H1 (cell line): ENCODE data around the gene BTRC. TPM values are rescaled to one million over a fixed set of nuclear protein-coding genes. Genes with fewer than 3 reads are reported as not detected.

Source experiments
- CTCF ChIA-PET: fragments of 300-600 bp; sonication (Branson Sonifier 250); formaldehyde crosslinking; loops from one replicate; lab custom pipeline; 2021; ENCODE audit not compliant: partially characterized antibody; lab: Charles Lee
- POLR2A ChIA-PET: fragments of 300-600 bp; sonication (Branson Sonifier 250); formaldehyde crosslinking; loops from one replicate; lab custom pipeline; 2021; ENCODE audit warnings: inconsistent platforms; ENCODE audit not compliant: partially characterized antibody; lab: Charles Lee
- DNase-seq, 2 experiments: peaks; one replicate each; pipeline versions ENCODE4 v3.0.0 to v3.0.0-alpha.2; 2010 to 2022; ENCODE audit warnings: low spot score in 2 of 2, low read depth in 1 of 2, mixed read lengths in 1 of 2
- FAIRE-seq: peaks from 2 replicates; lab custom pipeline; 2011; peaks lifted over from hg19 to GRCh38; lab: Jason Lieb, UNC
- H2AFZ ChIP-seq: 2 replicates; pipeline ENCODE4 v1.8.1; 2012; ENCODE audit warnings: low read length, inconsistent platforms
- H2AK5ac ChIP-seq: 2 replicates; pipeline ENCODE4 v1.6.1; 2013; ENCODE audit warnings: low read depth, low read length
- H2BK120ac ChIP-seq: replicated peaks from 2 replicates; pipeline ENCODE3; 2013; ENCODE audit warnings: low read depth, low read length, inconsistent platforms
- H2BK12ac ChIP-seq: 2 replicates; pipeline ENCODE4 v1.6.1; 2013; ENCODE audit warnings: low read depth, low read length
- H2BK15ac ChIP-seq: 2 replicates; pipeline ENCODE4 v1.6.1; 2013; ENCODE audit warnings: low read length
- H2BK20ac ChIP-seq: 2 replicates; pipeline ENCODE4 v1.6.1; 2013; ENCODE audit warnings: low read length
- H2BK5ac ChIP-seq: 2 replicates; pipeline ENCODE4 v1.6.1; 2013; ENCODE audit warnings: low read depth, low read length
- H3K14ac ChIP-seq: 2 replicates; pipeline ENCODE4 v1.6.1; 2013; ENCODE audit warnings: inconsistent platforms; ENCODE audit not compliant: insufficient read length
- H3K18ac ChIP-seq: 2 replicates; pipeline ENCODE4 v1.6.1; 2013; ENCODE audit warnings: low read length; ENCODE audit errors: extremely low read depth
- H3K23ac ChIP-seq: 2 replicates; pipeline ENCODE4 v1.6.1; 2013; ENCODE audit warnings: inconsistent platforms; ENCODE audit not compliant: insufficient read length
- H3K23me2 ChIP-seq: 2 replicates; pipeline ENCODE4 v1.6.1; 2013; ENCODE audit warnings: low read depth, low read length
- H3K27ac ChIP-seq: 2 replicates; pipeline ENCODE4 v1.6.1; 2011; ENCODE audit warnings: low read depth, low read length, inconsistent platforms
- H3K27me3 ChIP-seq, 4 experiments: replicated peaks in 1 of 4; 1 replicate in 1 of 4; 2 replicates in 3 of 4; pipeline versions ENCODE4 v1.6.1 to v1.8.1; 2011 to 2013; ENCODE audit warnings: low read length in 3 of 4, mild to moderate bottlenecking in 3 of 4, inconsistent platforms in 2 of 4, mixed read lengths in 2 of 4, moderate library complexity in 1 of 4; ENCODE audit not compliant: control insufficient read depth in 3 of 4, insufficient read depth in 3 of 4; ENCODE audit errors: extremely low read depth in 1 of 4
- H3K36me3 ChIP-seq, 4 experiments: 2 replicates each; pipeline versions ENCODE4 v1.6.1 to v1.8.1; 2011 to 2013; ENCODE audit warnings: mild to moderate bottlenecking in 4 of 4, low read length in 3 of 4, moderate library complexity in 2 of 4, control low read depth in 1 of 4, inconsistent platforms in 1 of 4; ENCODE audit not compliant: insufficient read depth in 4 of 4, control insufficient read depth in 2 of 4
- H3K4ac ChIP-seq: replicated peaks from 2 replicates; pipeline ENCODE3; 2013; ENCODE audit warnings: low read length, low read depth, mixed read lengths, inconsistent platforms; ENCODE audit not compliant: insufficient read length
- H3K4me1 ChIP-seq, 4 experiments: replicated peaks in 1 of 4; 1 replicate in 1 of 4; 2 replicates in 3 of 4; pipeline versions ENCODE4 v1.6.1 to v1.8.1; 2011 to 2013; ENCODE audit warnings: low read length in 3 of 4, inconsistent platforms in 2 of 4, mixed read lengths in 1 of 4; ENCODE audit not compliant: insufficient read depth in 4 of 4, control insufficient read depth in 3 of 4
- H3K4me2 ChIP-seq, 2 experiments: 2 replicates each; pipeline versions ENCODE4 v1.6.1 to v1.8.1; 2011 to 2013; ENCODE audit warnings: low read depth in 2 of 2, low read length in 2 of 2, control low read depth in 1 of 2, inconsistent platforms in 1 of 2, mild to moderate bottlenecking in 1 of 2; ENCODE audit not compliant: insufficient read depth in 1 of 2
- H3K4me3 ChIP-seq, 4 experiments: fragments of 200-600, 300-600 bp in 1 of 4; sonication (generic), shearing (Covaris generic), sonication (Bioruptor Twin) in 1 of 4; 2 replicates each; pipeline versions ENCODE4 v1.5.1 to v1.8.1; 2011 to 2016; ENCODE audit warnings: low read length in 4 of 4, low read depth in 3 of 4, control low read depth in 2 of 4, inconsistent platforms in 2 of 4, mild to moderate bottlenecking in 2 of 4, mixed read lengths in 1 of 4, moderate library complexity in 1 of 4; ENCODE audit not compliant: insufficient read depth in 2 of 4; ENCODE audit errors: extremely low read depth in 1 of 4
- H3K56ac ChIP-seq: replicated peaks from 2 replicates; pipeline ENCODE3; 2013; ENCODE audit warnings: low read depth, mild to moderate bottlenecking, mixed read lengths, low read length, inconsistent platforms; ENCODE audit not compliant: insufficient read length
- H3K79me1 ChIP-seq: 2 replicates; pipeline ENCODE4 v1.6.1; 2013; ENCODE audit warnings: low read depth, low read length, control low read depth
- H3K79me2 ChIP-seq, 2 experiments: 2 replicates each; pipeline versions ENCODE4 v1.6.1 to v1.8.1; 2012 to 2013; ENCODE audit warnings: low read length in 2 of 2, mild to moderate bottlenecking in 2 of 2, inconsistent platforms in 1 of 2; ENCODE audit not compliant: insufficient read depth in 2 of 2, control insufficient read depth in 1 of 2
- H3K9ac ChIP-seq, 4 experiments: replicated peaks in 1 of 4; 1 replicate in 1 of 4; 2 replicates in 3 of 4; pipeline versions ENCODE4 v1.6.1 to v1.8.1; 2011 to 2013; ENCODE audit warnings: low read depth in 3 of 4, low read length in 3 of 4, control low read depth in 2 of 4, mild to moderate bottlenecking in 2 of 4, moderate library complexity in 2 of 4, inconsistent platforms in 1 of 4; ENCODE audit errors: extremely low read depth in 1 of 4
- H3K9me3 ChIP-seq, 2 experiments: 2 replicates each; pipeline versions ENCODE4 v1.6.1 to v1.8.1; 2012 to 2013; ENCODE audit warnings: mild to moderate bottlenecking in 2 of 2, moderate library complexity in 2 of 2, control low read depth in 1 of 2, inconsistent platforms in 1 of 2, low read depth in 1 of 2, low read length in 1 of 2, mixed read lengths in 1 of 2; ENCODE audit not compliant: insufficient read depth in 2 of 2
- H4K20me1 ChIP-seq, 2 experiments: replicated peaks in 1 of 2; 2 replicates each; pipeline versions ENCODE3 to v1.8.1; 2011 to 2013; ENCODE audit warnings: inconsistent platforms in 2 of 2, low read length in 2 of 2, mild to moderate bottlenecking in 1 of 2; ENCODE audit not compliant: insufficient read depth in 2 of 2, control insufficient read depth in 1 of 2
- H4K5ac ChIP-seq: 2 replicates; pipeline ENCODE4 v1.6.1; 2013; ENCODE audit warnings: low read length, low read depth, mixed read lengths, inconsistent platforms; ENCODE audit not compliant: insufficient read length
- H4K8ac ChIP-seq: 2 replicates; pipeline ENCODE4 v1.8.0; 2013; ENCODE audit warnings: mild to moderate bottlenecking, moderate library complexity, low read length, inconsistent platforms; ENCODE audit not compliant: insufficient read depth; ENCODE audit errors: extremely low read depth
- H4K91ac ChIP-seq: replicated peaks from 2 replicates; pipeline ENCODE3; 2013; ENCODE audit warnings: low read length, mixed read lengths, inconsistent platforms; ENCODE audit not compliant: insufficient read length
- BRCA1 ChIP-seq: IDR thresholded peaks from 2 replicates; pipeline ENCODE4 v1.6.1; 2012; ENCODE audit warnings: low read depth, low read length, improper control_type of control experiment
- CEBPB ChIP-seq: IDR thresholded peaks from 2 replicates; pipeline ENCODE4 v1.6.1; 2012; ENCODE audit warnings: low read depth, low read length
- CHD2 ChIP-seq: IDR thresholded peaks from 2 replicates; pipeline ENCODE4 v1.6.1; 2012; ENCODE audit warnings: low read length, improper control_type of control experiment
- CREB1 ChIP-seq: IDR thresholded peaks from 2 replicates; pipeline ENCODE4 v1.6.1; 2012; ENCODE audit warnings: inconsistent platforms
- EGR1 ChIP-seq: IDR thresholded peaks from 2 replicates; pipeline ENCODE4 v1.6.1; 2011; ENCODE audit warnings: low read depth, low read length, borderline replicate concordance
- GTF2F1 ChIP-seq: IDR thresholded peaks from 2 replicates; pipeline ENCODE4 v1.6.1; 2012; ENCODE audit warnings: low read depth, low read length, improper control_type of control experiment, borderline replicate concordance
- JUN ChIP-seq: IDR thresholded peaks from 2 replicates; pipeline ENCODE4 v1.6.1; 2011; ENCODE audit warnings: low read depth, mild to moderate bottlenecking, improper control_type of control experiment, low read length
- KDM4A ChIP-seq: IDR thresholded peaks from one replicate; pipeline ENCODE4 v1.7.1; 2012; ENCODE audit warnings: low read depth, mild to moderate bottlenecking, moderate library complexity, low read length, inconsistent platforms; ENCODE audit not compliant: severe bottlenecking
- POLR2A ChIP-seq, 2 experiments: IDR thresholded peaks; 1 replicate in 1 of 2; 2 replicates in 1 of 2; pipeline ENCODE4 v1.6.1; 2011; ENCODE audit warnings: low read depth in 2 of 2, low read length in 2 of 2, mild to moderate bottlenecking in 2 of 2; ENCODE audit errors: control extremely low read depth in 1 of 2
- RAD21 ChIP-seq, 2 experiments: IDR thresholded peaks in 1 of 2; conservative IDR thresholded peaks in 1 of 2; 2 replicates each; pipeline ENCODE4 v1.6.1; 2011; ENCODE audit warnings: low read depth in 2 of 2, low read length in 2 of 2, improper control_type of control experiment in 1 of 2, inconsistent platforms in 1 of 2, mild to moderate bottlenecking in 1 of 2, moderate library complexity in 1 of 2
- RBBP5 ChIP-seq: IDR thresholded peaks from 2 replicates; pipeline ENCODE4 v1.7.1; 2012; ENCODE audit warnings: low read depth, mild to moderate bottlenecking, inconsistent platforms, low read length, moderate library complexity, borderline replicate concordance
- RFX5 ChIP-seq: IDR thresholded peaks from 2 replicates; pipeline ENCODE4 v1.6.1; 2011; ENCODE audit warnings: low read depth, low read length, improper control_type of control experiment, borderline replicate concordance
- SIRT6 ChIP-seq: IDR thresholded peaks from one replicate; pipeline ENCODE4 v1.7.1; 2012; ENCODE audit warnings: low read length, inconsistent platforms
- SP1 ChIP-seq: IDR thresholded peaks from 2 replicates; pipeline ENCODE4 v1.6.1; 2011; ENCODE audit warnings: low read depth, low read length
- TAF7 ChIP-seq: optimal IDR thresholded peaks from 2 replicates; pipeline ENCODE3; 2011; ENCODE audit warnings: low read depth, mild to moderate bottlenecking, inconsistent platforms, low read length, moderate library complexity, borderline replicate concordance
- TEAD4 ChIP-seq: IDR thresholded peaks from 2 replicates; pipeline ENCODE4 v1.6.1; 2012; ENCODE audit warnings: low read depth, low read length, inconsistent platforms, mixed read lengths
- YY1 ChIP-seq: IDR thresholded peaks from 2 replicates; pipeline ENCODE4 v1.6.1; 2011; ENCODE audit warnings: low read depth, mild to moderate bottlenecking, low read length
- WGBS, 2 experiments: shearing (Covaris generic) in 1 of 2; methylation state at CpG; one replicate each; pipeline versions ENCODE4 v1.1.6 to v1.1.7; 2013 to 2015; ENCODE audit warnings: low lambda C conversion rate in 2 of 2, mixed read lengths in 2 of 2, inconsistent platforms in 1 of 2, low coverage in 1 of 2, missing lambda C conversion rate in 1 of 2; ENCODE audit not compliant: insufficient replicate concordance in 2 of 2, insufficient coverage in 1 of 2, insufficient read length in 1 of 2; ENCODE audit errors: extremely low coverage in 1 of 2, missing lambda C conversion rate in 1 of 2; 5-methylcytosine and 5-hydroxymethylcytosine counted together
- polyA plus RNA-seq, 7 experiments: library from polyadenylated mRNA; depleted of rRNA in 3 of 7; stranded (reverse) in 5 of 7; unstranded in 2 of 7; fragments of >200 nt in 5 of 7; fragments of 200-250 nt in 2 of 7; gene quantifications; 1 replicate in 5 of 7; 2 replicates in 1 of 7; 4 replicates in 1 of 7; pipeline versions ENCODE4 v1.2.1 to v1.2.3, GENCODE V29; 2011 to 2013; ENCODE audit warnings: missing spikeins in 2 of 7, mixed read lengths in 2 of 7
- total RNA-seq: library from RNA; stranded (reverse); fragmentation: NEBNext Ultra II Directional; extraction: Animal tissue kit (Norgen Biotek cat#: 25700); gene quantifications from 2 replicates; pipeline ENCODE4 v1.2.1, GENCODE V29; 2021

The BTRC gene
- total and polyA plus RNA-seq, 2 of the 8 experiments (the other 6 are each of a cell fraction or from before 2014, with no cell fraction given), result 9.9 to 24.7 TPM

- H3K23me2 ChIP-seq, result no peaks in the 10 kb centered on the region
- peaks cover 3% of the 10 kb centered on the region in 2 experiments for H4K20me1 ChIP-seq
- H3K79me1 ChIP-seq, result no peaks in the 10 kb centered on the region
- no peak overlapping the region for H4K91ac ChIP-seq
- no peak overlapping the region for H3K27ac ChIP-seq
- H4K8ac ChIP-seq, result no peak overlapping the region
- no peak overlapping the region for H2BK5ac ChIP-seq
- FAIRE-seq (no peak), DNase-seq (no peak)
- H3K4me2 ChIP-seq, result no peak overlapping the region
- H3K36me3 ChIP-seq, result no peaks in the 10 kb centered on the region
- H3K23ac ChIP-seq, result no peak overlapping the region
- POLR2A ChIA-PET, result no interaction called here
- CTCF ChIA-PET, result interaction anchor here (4.3 to 19.9 kb wide), 4 partner anchors 7 to 148 kb away, joined by 18 to 417 read pairs (median 48); no protein-coding TSS in a partner anchor
- no peak overlapping the region for H2BK120ac ChIP-seq
- 76% methylated on average over 8 of the region's 8 CpGs; no CpG with 5 or more reads in 1 of the 2 experiments for WGBS, 2 experiments
- no peak overlapping the region for H4K5ac ChIP-seq
- no peaks in the 10 kb centered on the region for H3K27me3 ChIP-seq
- H3K18ac ChIP-seq, result no peak overlapping the region
- H3K9ac ChIP-seq, result no peak overlapping the region
- no peaks in the 10 kb centered on the region for H3K9me3 ChIP-seq
- no peak overlapping the region for H3K4ac ChIP-seq
- H3K79me2 ChIP-seq, result no peaks in the 10 kb centered on the region
- peaks cover 0 to 5% (median 0%) of the 10 kb centered on the region in 4 experiments; a peak in 1 of 7 replicates for H3K4me1 ChIP-seq
- H3K4me3 ChIP-seq, result no peak overlapping the region
- no peak overlapping the region for H2BK15ac ChIP-seq
- TF ChIP-seq CREB1 (no peak), CHD2 (no peak), BRCA1 (no peak), RBBP5 (no peak), POLR2A (IDR thresholded peaks at IDR 0.05; ENCODE audit: control extremely low read depth in 1 of 2, low read depth in 2 of 2, low read length in 2 of 2) (no peak), EGR1 (no peak), KDM4A (no peak), GTF2F1 (no peak), TAF7 (no peak), CEBPB (no peak), RFX5 (no peak), YY1 (no peak), JUN (no peak), SIRT6 (no peak), RAD21 (IDR thresholded peaks at IDR 0.05 in 1 of 2, conservative IDR thresholded peaks at IDR 0.05 in 1 of 2; ENCODE audit: low read depth in 2 of 2, low read length in 2 of 2) (no peak), SP1 (no peak), TEAD4 (no peak)
- H2BK20ac ChIP-seq, result no peak overlapping the region
- no peak overlapping the region for H2AFZ ChIP-seq
- H3K14ac ChIP-seq, result no peak overlapping the region
- H3K56ac ChIP-seq, result no peak overlapping the region
- H2BK12ac ChIP-seq, result no peak overlapping the region
- H2AK5ac ChIP-seq, result no peak overlapping the region
Measured at GRCh38 chr10:101451667-101452069, 97.7 kb downstream of the BTRC start.
